GM23338 (cell line): Measurements from ENCODE around the gene ADAMTS5. TPM values are rescaled to one million over a fixed set of nuclear protein-coding genes. Genes with fewer than 3 reads are reported as not detected.

ENCODE experiments used
- ATAC-seq: fragments of 200-7000 bp; cut with Tn5 transposase; 3 replicates; pipeline ENCODE4 v1.9.1; 2020
- DNase-seq: peaks from one replicate; pipeline ENCODE4 v3.0.0-alpha.2; 2015; ENCODE audit warnings: low spot score
- H2AFZ ChIP-seq: fragments of 200-600 bp; sonication (generic); 2 replicates; pipeline ENCODE4 v1.8.0; 2016; ENCODE audit warnings: antibody characterized with exemption, mild to moderate bottlenecking, moderate library complexity
- H3F3A ChIP-seq: fragments of 200-600 bp; sonication (generic); replicated peaks from 2 replicates; pipeline ENCODE4 v1.8.0; 2017; ENCODE audit warnings: antibody characterized with exemption, mixed run types, low read depth
- H3K27ac ChIP-seq: fragments of 200-600 bp; sonication (generic); 2 replicates; pipeline ENCODE4 v1.6.1; 2016; ENCODE audit warnings: low read depth
- H3K27me3 ChIP-seq: fragments of 200-600 bp; sonication (generic); 2 replicates; pipeline ENCODE4 v1.8.0; 2016; ENCODE audit warnings: mild to moderate bottlenecking, mixed run types, moderate library complexity; ENCODE audit not compliant: insufficient read depth
- H3K36me3 ChIP-seq: fragments of 200-600 bp; sonication (generic); 2 replicates; pipeline ENCODE4 v1.8.0; 2016; ENCODE audit warnings: mild to moderate bottlenecking; ENCODE audit not compliant: insufficient read depth
- H3K4me1 ChIP-seq: fragments of 200-600 bp; sonication (generic); 2 replicates; pipeline ENCODE4 v1.8.0; 2016; ENCODE audit warnings: mild to moderate bottlenecking, moderate library complexity; ENCODE audit not compliant: insufficient read depth
- H3K4me2 ChIP-seq: fragments of 200-600 bp; sonication (generic); 2 replicates; pipeline ENCODE4 v1.7.1; 2017; ENCODE audit warnings: mixed run types
- H3K4me3 ChIP-seq: fragments of 200-600 bp; sonication (generic); 2 replicates; pipeline ENCODE4 v1.6.1; 2016; ENCODE audit warnings: mixed run types
- H3K79me2 ChIP-seq: fragments of 200-600 bp; sonication (generic); replicated peaks from 2 replicates; pipeline ENCODE4 v1.8.0; 2017; ENCODE audit warnings: mild to moderate bottlenecking; ENCODE audit not compliant: insufficient read depth
- H3K9me2 ChIP-seq: fragments of 200-600 bp; sonication (generic); 2 replicates; pipeline ENCODE4 v1.8.0; 2017; ENCODE audit not compliant: insufficient read depth
- H4K20me1 ChIP-seq: fragments of 200-600 bp; sonication (generic); replicated peaks from 2 replicates; pipeline ENCODE4 v1.8.0; 2017; ENCODE audit warnings: mild to moderate bottlenecking; ENCODE audit not compliant: insufficient read depth
- H3K27ac Mint-ChIP-seq: 2 replicates; pipeline ENCODE4 v1.8.0; 2020; ENCODE audit warnings: inconsistent platforms, mild to moderate bottlenecking, moderate library complexity, mixed read lengths
- H3K27me3 Mint-ChIP-seq: 3 replicates; pipeline ENCODE4 v1.8.0; 2022; ENCODE audit warnings: low read depth, mild to moderate bottlenecking, moderate library complexity, mixed read lengths, inconsistent platforms; ENCODE audit not compliant: insufficient read depth, poor library complexity
- H3K36me3 Mint-ChIP-seq: 3 replicates; pipeline ENCODE4 v1.8.0; 2021; ENCODE audit warnings: low read depth, mild to moderate bottlenecking, inconsistent platforms, moderate library complexity, mixed read lengths
- H3K4me1 Mint-ChIP-seq: 3 replicates; pipeline ENCODE4 v1.8.0; 2020; ENCODE audit warnings: mild to moderate bottlenecking, inconsistent platforms, mixed read lengths
- H3K4me3 Mint-ChIP-seq: 3 replicates; pipeline ENCODE4 v1.8.0; 2021; ENCODE audit warnings: moderate library complexity, mild to moderate bottlenecking, inconsistent platforms, mixed read lengths
- H3K9me3 Mint-ChIP-seq: 3 replicates; pipeline ENCODE4 v1.8.0; 2020; ENCODE audit warnings: moderate library complexity, mild to moderate bottlenecking, inconsistent platforms, mixed read lengths
- CREB1 ChIP-seq: fragments of 250-450 bp; sonication (Bioruptor Pico); IDR thresholded peaks from 2 replicates; pipeline ENCODE4 v1.5.0; 2020; ENCODE audit warnings: low read depth, mild to moderate bottlenecking, moderate library complexity
- ETS1 ChIP-seq: IDR thresholded peaks from 2 replicates; pipeline ENCODE4 v1.6.1; 2016; ENCODE audit warnings: antibody characterized with exemption
- EZH2 ChIP-seq: fragments of 200-600 bp; sonication (generic); IDR thresholded peaks from one replicate; pipeline ENCODE4 v1.8.0; 2017; ENCODE audit warnings: antibody characterized with exemption, mild to moderate bottlenecking, low read depth; ENCODE audit not compliant: unreplicated experiment
- EZH2phosphoT487 ChIP-seq: fragments of 200-600 bp; sonication (generic); IDR thresholded peaks from one replicate; pipeline ENCODE4 v1.8.1; 2018; ENCODE audit warnings: antibody characterized with exemption; ENCODE audit not compliant: unreplicated experiment
- JUNB ChIP-seq: IDR thresholded peaks from one replicate; pipeline ENCODE4 v1.6.1; 2016; ENCODE audit warnings: antibody characterized with exemption; ENCODE audit not compliant: unreplicated experiment
- NANOG ChIP-seq: IDR thresholded peaks from 2 replicates; pipeline ENCODE4 v1.6.1; 2016; ENCODE audit warnings: antibody characterized with exemption, borderline replicate concordance
- POLR2AphosphoS5 ChIP-seq: IDR thresholded peaks from 2 replicates; pipeline ENCODE4 v1.6.1; 2016; ENCODE audit warnings: antibody characterized with exemption, low read depth
- STAT1 ChIP-seq: IDR thresholded peaks from one replicate; pipeline ENCODE4 v1.6.1; 2016; ENCODE audit warnings: antibody characterized with exemption; ENCODE audit not compliant: unreplicated experiment
- ZNF114 ChIP-seq: fragments of 250-450 bp; sonication (Bioruptor Pico); IDR thresholded peaks from 2 replicates; pipeline ENCODE4 v1.5.0; 2020; ENCODE audit warnings: mild to moderate bottlenecking, moderate library complexity
- ZNF331 ChIP-seq: fragments of 250-450 bp; sonication (Bioruptor Pico); IDR thresholded peaks from 2 replicates; pipeline ENCODE4 v1.5.0; 2020; ENCODE audit warnings: low read depth, mild to moderate bottlenecking, moderate library complexity
- ZNF462 ChIP-seq: fragments of 250-450 bp; sonication (Bioruptor Pico); IDR thresholded peaks from 2 replicates; pipeline ENCODE4 v1.5.0; 2020; ENCODE audit warnings: mild to moderate bottlenecking, moderate library complexity
- polyA plus RNA-seq: library from polyadenylated mRNA; unstranded; fragments of >200 nt; fragmentation: Nextera tagmentation; extraction: Ambion mirVana; gene quantifications from 2 replicates; pipeline ENCODE4 v1.2.1, GENCODE V29; 2016
- total RNA-seq: library from RNA; depleted of rRNA; stranded (reverse); fragments of >200 nt; shearing (Covaris generic); gene quantifications from 2 replicates; pipeline ENCODE4 v1.2.3, GENCODE V29; 2014
- TF ChIP-seq, protein P1 (sequence below): IDR thresholded peaks from one replicate; pipeline ENCODE4 v1.6.1; 2018; ENCODE audit warnings: antibody characterized with exemption; ENCODE audit not compliant: unreplicated experiment
- TF ChIP-seq, protein P2 (sequence below), 2 experiments: fragments of 200-600 bp in 1 of 2; sonication (generic) in 1 of 2; conservative IDR thresholded peaks; 2 replicates each; pipeline versions ENCODE4 v1.5.1 to v1.6.1; 2016 to 2017; ENCODE audit warnings: antibody characterized with exemption in 2 of 2, low read depth in 2 of 2, mild to moderate bottlenecking in 2 of 2, moderate library complexity in 1 of 2

The ADAMTS5 gene
- total and polyA plus RNA-seq, 2 experiments from 2014 or later, result 0.21 to 0.32 TPM

DNA sequence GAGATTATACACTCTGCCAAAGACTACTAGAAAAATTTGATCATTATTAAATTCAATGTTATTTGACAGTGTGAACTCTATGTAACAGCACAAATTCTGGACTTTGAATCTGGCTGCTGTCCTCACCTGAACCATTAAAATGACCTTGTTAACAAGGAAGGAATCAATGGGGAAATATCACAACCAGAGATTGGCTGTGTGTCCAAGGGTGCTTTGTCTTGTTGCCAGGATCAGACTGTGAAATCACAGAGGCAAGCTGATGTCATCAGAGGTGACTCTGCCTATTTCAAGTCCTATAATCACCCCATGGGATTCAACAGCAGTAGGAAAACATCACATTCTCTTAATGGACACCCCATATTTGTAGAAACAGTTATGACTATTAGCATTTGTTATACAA lies 46.8 kb downstream of the ADAMTS5 start:
- peaks cover 15% of the 10 kb centered on the region for H3K4me1 Mint-ChIP-seq
- ATAC-seq, result no peak

More for the DNA sequence above, 46.8 kb downstream of the ADAMTS5 start:
- Mint-ChIP-seq H3K4me3 (no peak overlapping the region), H3K9me3 (peaks cover 5% of the 10 kb centered on the region; the same call in 2 of the 3 replicates), H3K36me3 (peaks cover 9% of the 10 kb centered on the region), H3K27ac (no peak overlapping the region), H3K27me3 (no peaks in the 10 kb centered on the region)
- H3K79me2 ChIP-seq, result no peaks in the 10 kb centered on the region
- no peak for DNase-seq
- H4K20me1 ChIP-seq, result no peaks in the 10 kb centered on the region
- no peaks in the 10 kb centered on the region for H3F3A ChIP-seq
- TF ChIP-seq ETS1 (no peak), ZNF462 (CRISPR knock-in tag) (no peak), NANOG (no peak), POLR2AphosphoS5 (no peak), STAT1 (no peak), ZNF114 (no peak), EZH2phosphoT487 (no peak), JUNB (no peak), EZH2 (no peak), ZNF331 (no peak), CREB1 (CRISPR knock-in tag) (no peak)
- TF ChIP-seq, protein P1, sequence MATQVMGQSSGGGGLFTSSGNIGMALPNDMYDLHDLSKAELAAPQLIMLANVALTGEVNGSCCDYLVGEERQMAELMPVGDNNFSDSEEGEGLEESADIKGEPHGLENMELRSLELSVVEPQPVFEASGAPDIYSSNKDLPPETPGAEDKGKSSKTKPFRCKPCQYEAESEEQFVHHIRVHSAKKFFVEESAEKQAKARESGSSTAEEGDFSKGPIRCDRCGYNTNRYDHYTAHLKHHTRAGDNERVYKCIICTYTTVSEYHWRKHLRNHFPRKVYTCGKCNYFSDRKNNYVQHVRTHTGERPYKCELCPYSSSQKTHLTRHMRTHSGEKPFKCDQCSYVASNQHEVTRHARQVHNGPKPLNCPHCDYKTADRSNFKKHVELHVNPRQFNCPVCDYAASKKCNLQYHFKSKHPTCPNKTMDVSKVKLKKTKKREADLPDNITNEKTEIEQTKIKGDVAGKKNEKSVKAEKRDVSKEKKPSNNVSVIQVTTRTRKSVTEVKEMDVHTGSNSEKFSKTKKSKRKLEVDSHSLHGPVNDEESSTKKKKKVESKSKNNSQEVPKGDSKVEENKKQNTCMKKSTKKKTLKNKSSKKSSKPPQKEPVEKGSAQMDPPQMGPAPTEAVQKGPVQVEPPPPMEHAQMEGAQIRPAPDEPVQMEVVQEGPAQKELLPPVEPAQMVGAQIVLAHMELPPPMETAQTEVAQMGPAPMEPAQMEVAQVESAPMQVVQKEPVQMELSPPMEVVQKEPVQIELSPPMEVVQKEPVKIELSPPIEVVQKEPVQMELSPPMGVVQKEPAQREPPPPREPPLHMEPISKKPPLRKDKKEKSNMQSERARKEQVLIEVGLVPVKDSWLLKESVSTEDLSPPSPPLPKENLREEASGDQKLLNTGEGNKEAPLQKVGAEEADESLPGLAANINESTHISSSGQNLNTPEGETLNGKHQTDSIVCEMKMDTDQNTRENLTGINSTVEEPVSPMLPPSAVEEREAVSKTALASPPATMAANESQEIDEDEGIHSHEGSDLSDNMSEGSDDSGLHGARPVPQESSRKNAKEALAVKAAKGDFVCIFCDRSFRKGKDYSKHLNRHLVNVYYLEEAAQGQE, result no peak
- TF ChIP-seq, protein P2, sequence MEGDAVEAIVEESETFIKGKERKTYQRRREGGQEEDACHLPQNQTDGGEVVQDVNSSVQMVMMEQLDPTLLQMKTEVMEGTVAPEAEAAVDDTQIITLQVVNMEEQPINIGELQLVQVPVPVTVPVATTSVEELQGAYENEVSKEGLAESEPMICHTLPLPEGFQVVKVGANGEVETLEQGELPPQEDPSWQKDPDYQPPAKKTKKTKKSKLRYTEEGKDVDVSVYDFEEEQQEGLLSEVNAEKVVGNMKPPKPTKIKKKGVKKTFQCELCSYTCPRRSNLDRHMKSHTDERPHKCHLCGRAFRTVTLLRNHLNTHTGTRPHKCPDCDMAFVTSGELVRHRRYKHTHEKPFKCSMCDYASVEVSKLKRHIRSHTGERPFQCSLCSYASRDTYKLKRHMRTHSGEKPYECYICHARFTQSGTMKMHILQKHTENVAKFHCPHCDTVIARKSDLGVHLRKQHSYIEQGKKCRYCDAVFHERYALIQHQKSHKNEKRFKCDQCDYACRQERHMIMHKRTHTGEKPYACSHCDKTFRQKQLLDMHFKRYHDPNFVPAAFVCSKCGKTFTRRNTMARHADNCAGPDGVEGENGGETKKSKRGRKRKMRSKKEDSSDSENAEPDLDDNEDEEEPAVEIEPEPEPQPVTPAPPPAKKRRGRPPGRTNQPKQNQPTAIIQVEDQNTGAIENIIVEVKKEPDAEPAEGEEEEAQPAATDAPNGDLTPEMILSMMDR (conservative IDR thresholded peaks at IDR 0.05; ENCODE audit: low read depth in 2 of 2), result no peak
- H3K4me3 ChIP-seq, result no peak overlapping the region
- no peaks in the 10 kb centered on the region for H3K36me3 ChIP-seq
- H3K27ac ChIP-seq, result no peak overlapping the region
- H3K4me1 ChIP-seq, result peaks cover 11% of the 10 kb centered on the region; the same call in 1 of the 2 replicates
- peaks cover 4% of the 10 kb centered on the region; the same call in 1 of the 2 replicates for H3K9me2 ChIP-seq
- no peak overlapping the region for H2AFZ ChIP-seq
- H3K4me2 ChIP-seq, result no peak overlapping the region
- H3K27me3 ChIP-seq, result no peaks in the 10 kb centered on the region
